ENCODE measurements around the gene HSD17B11.
A peak's percentile ranks its signal among the peaks of the same experiment; 100 is the strongest.
"Not testable (repeated sequence)": the region's sequence is repeated elsewhere in the genome, so short reads cannot be mapped to it uniquely, and the experiment has no call there.

HSD17B11 gene

GRCh38 chr4:87406462-87406861, 15.5 kb upstream of the HSD17B11 start:
- no peaks in the 10 kb centered on the region for H3K9me3 ChIP-seq (ENCODE audit: control insufficient read depth in 1 of 2, low read length in 2 of 2)
- no peak overlapping the region for H3K27ac ChIP-seq (ENCODE audit: low read depth, low read length)
- peaks cover 22 to 35% of the 10 kb centered on the region in 2 donors for H3K4me1 ChIP-seq (ENCODE audit: control insufficient read depth in 1 of 2, insufficient read depth in 2 of 2, low read length in 2 of 2)
- H3K36me3 ChIP-seq (ENCODE audit: control insufficient read depth in 1 of 2, insufficient read depth in 2 of 2, low read length in 2 of 2), result no peaks in the 10 kb centered on the region
- H3K4me3 ChIP-seq (ENCODE audit: low read depth in 1 of 2, low read length in 2 of 2), result no peak overlapping the region
- no peaks in the 10 kb centered on the region for H3K27me3 ChIP-seq (ENCODE audit: control insufficient read depth in 1 of 2, insufficient read depth in 2 of 2, low read length in 2 of 2)
- no peak overlapping the region for H3K9ac ChIP-seq (ENCODE audit: low read depth in 1 of 2, low read length in 2 of 2)

- no peak overlapping the region for H3K4me3 ChIP-seq (ENCODE audit: low read depth in 1 of 2, low read length in 2 of 2)
- H3K4me1 ChIP-seq (ENCODE audit: control insufficient read depth in 1 of 2, insufficient read depth in 2 of 2, low read length in 2 of 2), result peaks cover 19 to 30% of the 10 kb centered on the region in 2 donors
- no peaks in the 10 kb centered on the region for H3K9me3 ChIP-seq (ENCODE audit: control insufficient read depth in 1 of 2, low read length in 2 of 2)
- H3K27me3 ChIP-seq (ENCODE audit: control insufficient read depth in 1 of 2, insufficient read depth in 2 of 2, low read length in 2 of 2), result no peaks in the 10 kb centered on the region
- H3K36me3 ChIP-seq (ENCODE audit: control insufficient read depth in 1 of 2, insufficient read depth in 2 of 2, low read length in 2 of 2), result no peaks in the 10 kb centered on the region
- no peak overlapping the region for H3K9ac ChIP-seq (ENCODE audit: low read depth in 1 of 2, low read length in 2 of 2)
- H3K27ac ChIP-seq (ENCODE audit: low read depth, low read length), result no peak overlapping the region
These were observed 14.3 kb upstream of the HSD17B11 start for GRCh38 chr4:87405211-87405820.

GRCh38 chr4:87403732-87404131, 12.7 kb upstream of the HSD17B11 start:
- not testable (repeated sequence) for H3K27me3 ChIP-seq (ENCODE audit: control insufficient read depth in 1 of 2, insufficient read depth in 2 of 2, low read length in 2 of 2); H3K27ac ChIP-seq (ENCODE audit: low read depth, low read length); H3K4me3 ChIP-seq (ENCODE audit: low read depth in 1 of 2, low read length in 2 of 2); H3K9ac ChIP-seq (ENCODE audit: low read depth in 1 of 2, low read length in 2 of 2); H3K36me3 ChIP-seq (ENCODE audit: control insufficient read depth in 1 of 2, insufficient read depth in 2 of 2, low read length in 2 of 2); H3K9me3 ChIP-seq (ENCODE audit: control insufficient read depth in 1 of 2, low read length in 2 of 2)
- H3K4me1 ChIP-seq (ENCODE audit: control insufficient read depth in 1 of 2, insufficient read depth in 2 of 2, low read length in 2 of 2), result peaks cover 10 to 19% of the 10 kb centered on the region in 2 donors

- H3K4me1 ChIP-seq (ENCODE audit: control insufficient read depth in 1 of 2, insufficient read depth in 2 of 2, low read length in 2 of 2), result no peaks in the 10 kb centered on the region
- no peak overlapping the region for H3K4me3 ChIP-seq (ENCODE audit: low read depth in 1 of 2, low read length in 2 of 2)
- no peak overlapping the region for H3K9ac ChIP-seq (ENCODE audit: low read depth in 1 of 2, low read length in 2 of 2)
- H3K27ac ChIP-seq (ENCODE audit: low read depth, low read length), result no peak overlapping the region
- H3K36me3 ChIP-seq (ENCODE audit: control insufficient read depth in 1 of 2, insufficient read depth in 2 of 2, low read length in 2 of 2), result no peaks in the 10 kb centered on the region
- H3K9me3 ChIP-seq (ENCODE audit: control insufficient read depth in 1 of 2, low read length in 2 of 2), result no peaks in the 10 kb centered on the region
- H3K27me3 ChIP-seq (ENCODE audit: control insufficient read depth in 1 of 2, insufficient read depth in 2 of 2, low read length in 2 of 2), result no peaks in the 10 kb centered on the region
These were observed 9.0 kb upstream of the HSD17B11 start for GRCh38 chr4:87399954-87400353.

- no peaks in the 10 kb centered on the region for H3K36me3 ChIP-seq (ENCODE audit: control insufficient read depth in 1 of 2, insufficient read depth in 2 of 2, low read length in 2 of 2)
- no peak overlapping the region for H3K4me3 ChIP-seq (ENCODE audit: low read depth in 1 of 2, low read length in 2 of 2)
- no peaks in the 10 kb centered on the region for H3K4me1 ChIP-seq (ENCODE audit: control insufficient read depth in 1 of 2, insufficient read depth in 2 of 2, low read length in 2 of 2)
- no peak overlapping the region for H3K27ac ChIP-seq (ENCODE audit: low read depth, low read length)
- H3K9ac ChIP-seq (ENCODE audit: low read depth in 1 of 2, low read length in 2 of 2), result no peak overlapping the region
- no peaks in the 10 kb centered on the region for H3K9me3 ChIP-seq (ENCODE audit: control insufficient read depth in 1 of 2, low read length in 2 of 2)
- H3K27me3 ChIP-seq (ENCODE audit: control insufficient read depth in 1 of 2, insufficient read depth in 2 of 2, low read length in 2 of 2), result no peaks in the 10 kb centered on the region
These were observed 8.2 kb upstream of the HSD17B11 start for GRCh38 chr4:87399148-87399547.

- H3K36me3 ChIP-seq (ENCODE audit: control insufficient read depth in 1 of 2, insufficient read depth in 2 of 2, low read length in 2 of 2); H3K4me3 ChIP-seq (ENCODE audit: low read depth in 1 of 2, low read length in 2 of 2): not testable (repeated sequence)
These were observed 4.9 kb upstream of the HSD17B11 start for GRCh38 chr4:87395851-87396250.

GRCh38 chr4:87395073-87395472, 4.1 kb upstream of the HSD17B11 start:
- H3K9ac ChIP-seq (ENCODE audit: low read depth in 1 of 2, low read length in 2 of 2); H3K4me1 ChIP-seq (ENCODE audit: control insufficient read depth in 1 of 2, insufficient read depth in 2 of 2, low read length in 2 of 2); H3K27ac ChIP-seq (ENCODE audit: low read depth, low read length); H3K27me3 ChIP-seq (ENCODE audit: control insufficient read depth in 1 of 2, insufficient read depth in 2 of 2, low read length in 2 of 2); H3K36me3 ChIP-seq (ENCODE audit: control insufficient read depth in 1 of 2, insufficient read depth in 2 of 2, low read length in 2 of 2); H3K4me3 ChIP-seq (ENCODE audit: low read depth in 1 of 2, low read length in 2 of 2); H3K9me3 ChIP-seq (ENCODE audit: control insufficient read depth in 1 of 2, low read length in 2 of 2): not testable (repeated sequence)

More at GRCh38 chr4:87395851-87396250, 4.9 kb upstream of the HSD17B11 start:
- not testable (repeated sequence) for H3K9me3 ChIP-seq (ENCODE audit: control insufficient read depth in 1 of 2, low read length in 2 of 2); H3K27me3 ChIP-seq (ENCODE audit: control insufficient read depth in 1 of 2, insufficient read depth in 2 of 2, low read length in 2 of 2); H3K27ac ChIP-seq (ENCODE audit: low read depth, low read length); H3K9ac ChIP-seq (ENCODE audit: low read depth in 1 of 2, low read length in 2 of 2); H3K4me1 ChIP-seq (ENCODE audit: control insufficient read depth in 1 of 2, insufficient read depth in 2 of 2, low read length in 2 of 2)

- H3K27me3 ChIP-seq (ENCODE audit: control insufficient read depth in 1 of 2, insufficient read depth in 2 of 2, low read length in 2 of 2), result no peaks in the 10 kb centered on the region
- peak overlapping the region in 1 of 2 donors; percentile 80 for H3K9ac ChIP-seq (ENCODE audit: low read depth in 1 of 2, low read length in 2 of 2)
- H3K4me3 ChIP-seq (ENCODE audit: low read depth in 1 of 2, low read length in 2 of 2), result peak overlapping the region in 1 of 2 donors; percentile 92
- peaks cover 6 to 12% of the 10 kb centered on the region in 2 donors for H3K4me1 ChIP-seq (ENCODE audit: control insufficient read depth in 1 of 2, insufficient read depth in 2 of 2, low read length in 2 of 2)
- H3K36me3 ChIP-seq (ENCODE audit: control insufficient read depth in 1 of 2, insufficient read depth in 2 of 2, low read length in 2 of 2), result no peaks in the 10 kb centered on the region
- no peaks in the 10 kb centered on the region for H3K9me3 ChIP-seq (ENCODE audit: control insufficient read depth in 1 of 2, low read length in 2 of 2)
- no peak overlapping the region for H3K27ac ChIP-seq (ENCODE audit: low read depth, low read length)
These were observed 1.2 kb upstream of the HSD17B11 start for GRCh38 chr4:87392183-87392582.

- peak overlapping the region; percentile 86 to 92 for H3K4me3 ChIP-seq (ENCODE audit: low read depth in 1 of 2, low read length in 2 of 2)
- H3K9me3 ChIP-seq (ENCODE audit: control insufficient read depth in 1 of 2, low read length in 2 of 2), result no peaks in the 10 kb centered on the region
- H3K9ac ChIP-seq (ENCODE audit: low read depth in 1 of 2, low read length in 2 of 2), result peak overlapping the region; percentile 71 to 80
- peak overlapping the region; percentile 70 for H3K27ac ChIP-seq (ENCODE audit: low read depth, low read length)
- peaks cover 10 to 16% of the 10 kb centered on the region in 2 donors for H3K4me1 ChIP-seq (ENCODE audit: control insufficient read depth in 1 of 2, insufficient read depth in 2 of 2, low read length in 2 of 2)
- no peaks in the 10 kb centered on the region for H3K27me3 ChIP-seq (ENCODE audit: control insufficient read depth in 1 of 2, insufficient read depth in 2 of 2, low read length in 2 of 2)
- H3K36me3 ChIP-seq (ENCODE audit: control insufficient read depth in 1 of 2, insufficient read depth in 2 of 2, low read length in 2 of 2), result no peaks in the 10 kb centered on the region
These were observed 627 bp upstream of the HSD17B11 start for GRCh38 chr4:87391576-87392054.

- Histone ChIP-seq H3K27me3 (ENCODE audit: control insufficient read depth in 1 of 2, insufficient read depth in 2 of 2, low read length in 2 of 2) (no peaks in the 10 kb centered on the region), H3K27ac (ENCODE audit: low read depth, low read length) (peak overlapping the region; percentile 70), H3K9ac (ENCODE audit: low read depth in 1 of 2, low read length in 2 of 2) (peak overlapping the region; percentile 71 to 80), H3K9me3 (ENCODE audit: control insufficient read depth in 1 of 2, low read length in 2 of 2) (no peaks in the 10 kb centered on the region), H3K4me3 (ENCODE audit: low read depth in 1 of 2, low read length in 2 of 2) (peak overlapping the region; percentile 86 to 92), H3K36me3 (ENCODE audit: control insufficient read depth in 1 of 2, insufficient read depth in 2 of 2, low read length in 2 of 2) (no peaks in the 10 kb centered on the region), H3K4me1 (ENCODE audit: control insufficient read depth in 1 of 2, insufficient read depth in 2 of 2, low read length in 2 of 2) (peaks cover 14 to 16% of the 10 kb centered on the region in 2 donors)
These were observed 467 bp downstream of the HSD17B11 start for GRCh38 chr4:87390551-87390890.
